Activated gamma-delta T cell (primary cell): ENCODE measurements around the gene HEXIM2.

Experiments
- DNase-seq: peaks from one replicate; lab custom pipeline; 2025; lab: John Stamatoyannopoulos, UW

Gene HEXIM2

DNA sequence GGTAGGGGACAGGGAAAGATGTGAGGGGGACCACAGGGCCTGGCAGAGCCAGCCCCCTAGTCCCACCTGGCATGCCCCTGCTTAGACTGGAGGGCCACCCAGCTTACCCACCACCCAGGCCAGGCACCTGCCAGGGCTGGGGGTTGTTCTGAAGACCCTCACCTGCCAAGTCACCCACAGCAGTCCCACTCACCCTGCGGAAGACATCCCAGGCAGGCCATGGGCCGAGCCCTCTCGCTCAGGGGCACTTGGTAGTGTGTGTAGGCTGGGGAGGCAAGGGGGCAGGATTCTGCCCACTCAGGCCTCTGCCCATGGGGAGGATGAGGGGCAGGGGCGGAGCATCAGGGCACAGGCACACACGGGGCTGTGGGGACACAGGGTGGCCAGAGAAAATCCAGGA is 33.3 kb upstream of the HEXIM2 start:
- DNase-seq = no peak

DNA sequence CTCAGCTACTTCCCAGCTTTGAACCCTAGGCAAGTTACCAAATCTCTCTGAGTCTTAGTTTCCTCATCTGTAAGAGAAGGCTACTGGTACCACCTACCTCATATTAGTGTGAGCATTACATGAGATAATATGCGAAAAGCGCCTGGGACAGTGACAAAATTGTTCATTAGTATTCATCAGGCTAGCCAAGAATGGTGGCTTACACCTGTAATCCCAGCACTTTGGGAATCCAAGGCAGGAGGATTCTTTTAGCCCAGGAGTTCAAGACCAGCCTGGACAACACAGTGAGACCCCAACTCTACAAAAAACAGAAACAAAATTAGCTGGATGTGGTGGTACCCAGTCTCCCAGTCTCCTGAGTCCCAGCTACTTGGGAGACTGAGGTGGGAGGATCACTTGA is 32.7 kb upstream of the HEXIM2 start:
- DNase-seq = no peak

DNA sequence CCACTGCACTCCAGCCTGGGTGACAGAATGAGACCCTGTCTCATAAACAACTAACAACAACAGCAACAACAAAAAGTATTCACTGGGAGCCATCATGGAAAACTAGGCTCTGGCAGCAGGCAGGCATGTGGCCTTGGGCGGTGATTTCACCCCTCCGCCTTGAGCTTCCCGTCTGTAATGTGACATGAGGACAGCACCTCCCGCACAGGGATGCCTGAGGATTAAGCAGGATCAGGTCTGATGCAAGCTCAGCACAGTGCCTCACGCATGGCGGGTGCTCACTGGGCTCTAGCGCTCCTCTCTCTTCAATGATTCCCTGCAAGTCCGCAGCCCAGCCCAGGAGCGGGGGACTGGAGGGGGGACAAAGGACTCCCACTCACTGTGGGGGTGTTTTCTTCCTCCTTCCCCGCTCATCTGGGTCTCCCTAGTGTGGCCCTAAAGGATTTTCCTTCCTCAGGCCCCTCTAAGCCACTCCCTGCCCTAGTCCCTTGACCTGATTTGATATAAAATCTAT is 32.2 kb upstream of the HEXIM2 start:
- DNase-seq = no peak

DNA sequence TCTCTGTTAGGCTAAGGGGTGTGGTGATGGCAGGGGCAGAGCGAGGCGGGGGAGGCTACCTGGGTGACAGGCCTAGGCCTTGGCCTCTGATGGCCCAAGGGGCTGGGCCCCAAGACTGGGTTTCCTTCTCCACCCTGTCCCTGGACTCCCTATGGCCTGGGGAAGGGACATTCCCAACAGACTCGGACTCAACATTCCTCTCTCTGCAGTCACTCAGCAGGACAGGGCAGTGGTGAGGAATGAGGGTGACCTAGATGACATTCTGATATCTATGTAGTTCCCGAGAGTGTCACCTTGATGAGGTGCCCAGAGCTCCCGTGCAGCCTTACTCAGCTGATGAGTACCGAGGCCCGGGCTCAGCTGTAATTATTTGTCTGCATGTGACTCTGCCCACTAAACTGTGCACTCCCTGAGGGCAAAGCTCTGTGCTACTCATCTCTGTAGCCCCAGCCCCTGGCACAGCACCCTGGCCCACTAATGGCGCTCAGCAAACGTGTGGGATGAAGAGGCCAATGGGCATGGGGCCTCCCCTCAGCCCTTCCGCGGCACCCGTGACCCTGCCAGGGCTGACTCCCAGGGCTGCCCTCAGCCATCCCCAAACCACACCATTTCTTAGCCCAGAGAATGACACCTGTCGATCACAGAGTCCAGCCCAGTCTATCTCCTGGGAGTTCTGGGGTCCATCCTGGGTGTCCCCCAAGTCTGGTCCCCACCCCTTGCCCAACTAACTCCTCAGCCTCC is 31.6 kb upstream of the HEXIM2 start:
- DNase-seq = no peak

DNA sequence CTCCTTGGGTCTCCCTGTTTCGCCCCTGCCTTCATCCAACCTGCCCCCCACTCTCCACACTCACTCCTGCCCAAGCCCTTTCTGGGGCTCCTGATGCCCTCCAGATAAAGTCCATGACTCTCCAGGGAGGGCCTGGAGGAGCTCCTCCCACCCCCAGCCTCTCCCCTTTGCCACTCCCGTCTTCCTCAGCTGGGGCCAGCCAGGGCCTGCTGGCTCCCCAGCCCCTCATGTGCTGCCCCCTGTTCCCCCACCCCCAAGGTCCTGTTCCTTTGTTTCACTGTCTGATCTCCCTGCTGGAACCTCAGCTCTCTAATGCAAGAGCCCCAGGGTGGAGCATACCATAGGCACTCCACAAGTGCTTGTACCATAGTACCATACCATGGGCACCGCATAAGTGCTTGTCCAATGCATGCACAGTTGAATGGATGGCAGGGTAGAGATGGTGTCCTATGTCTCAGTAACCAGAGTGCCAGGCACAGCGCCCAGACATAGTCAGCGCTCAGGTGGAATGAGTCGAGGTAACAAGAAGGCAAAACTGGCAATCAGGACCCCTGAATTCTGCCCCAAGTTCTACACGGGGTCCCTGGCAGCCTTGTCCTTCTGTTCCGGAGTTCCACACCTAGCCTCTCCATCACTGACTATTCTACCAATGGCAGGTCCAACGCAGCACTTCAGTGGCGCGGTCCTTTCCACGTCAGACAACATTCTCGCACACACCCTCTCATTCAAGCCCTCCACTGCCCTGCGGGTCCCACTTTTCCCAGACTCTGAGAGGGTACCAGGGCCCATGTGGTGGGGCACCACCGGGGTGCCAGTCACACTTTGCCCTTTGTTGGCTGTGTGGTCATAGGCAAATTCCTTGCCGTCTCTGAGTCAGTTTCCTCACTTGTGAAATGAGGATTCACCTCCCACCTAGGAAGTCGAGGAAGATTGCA is 30.7 kb upstream of the HEXIM2 start:
- no peak for DNase-seq

DNA sequence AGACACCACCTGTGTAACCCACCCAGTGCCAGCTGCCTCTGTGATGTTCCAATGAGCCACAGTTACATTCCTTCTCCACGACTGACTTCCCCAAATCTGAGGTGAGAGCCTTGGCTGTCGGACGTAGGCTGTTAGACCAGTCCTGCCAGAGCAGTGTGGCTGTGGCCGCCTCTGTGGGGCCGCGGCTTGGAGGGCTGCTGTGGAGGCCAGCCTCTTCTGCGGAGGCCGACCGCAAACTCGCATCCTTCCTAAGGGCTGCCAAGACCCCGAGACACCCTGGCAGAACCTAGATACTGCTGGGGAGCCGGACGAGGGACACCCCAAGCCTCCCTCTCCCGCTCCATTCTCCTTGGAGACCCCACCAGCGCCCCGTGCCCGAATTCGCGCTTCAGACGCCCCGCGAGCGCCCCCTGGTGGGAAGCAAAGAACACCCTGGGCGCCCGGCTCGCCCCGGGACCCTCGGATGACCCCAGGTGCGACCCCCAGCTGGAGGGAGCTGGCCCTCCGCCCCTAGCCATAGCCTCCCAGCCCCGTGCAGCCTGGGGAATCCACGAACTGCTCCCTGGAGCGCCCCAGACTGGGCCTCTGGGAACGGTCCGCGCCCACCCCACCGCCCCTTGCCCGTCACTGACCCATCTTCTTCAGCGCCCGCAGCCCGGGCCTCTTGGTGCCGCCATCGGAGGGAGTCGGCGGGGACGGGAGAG is 29.9 kb upstream of the HEXIM2 start:
- DNase-seq = no peak

DNA sequence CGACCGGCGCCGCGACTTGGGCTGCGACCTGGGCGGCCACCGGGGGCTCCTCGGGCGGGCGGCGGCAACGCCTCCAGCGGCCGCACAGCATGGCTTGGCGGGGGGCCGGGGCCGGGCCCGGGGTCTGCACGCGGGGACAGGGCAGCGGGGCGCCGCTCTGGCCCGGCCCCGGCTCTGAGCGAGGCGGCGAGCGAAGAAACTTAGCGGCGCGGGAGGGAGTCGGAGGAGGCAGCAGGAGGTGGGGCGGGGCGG is 29.4 kb upstream of the HEXIM2 start, which contains the start of gene PLCD3:
PLCD3 (minus strand) TSS at position 196 of the 252 bp plus-strand sequence; CDS start at position 91, 105 bp downstream.
- DNase-seq = no peak

DNA sequence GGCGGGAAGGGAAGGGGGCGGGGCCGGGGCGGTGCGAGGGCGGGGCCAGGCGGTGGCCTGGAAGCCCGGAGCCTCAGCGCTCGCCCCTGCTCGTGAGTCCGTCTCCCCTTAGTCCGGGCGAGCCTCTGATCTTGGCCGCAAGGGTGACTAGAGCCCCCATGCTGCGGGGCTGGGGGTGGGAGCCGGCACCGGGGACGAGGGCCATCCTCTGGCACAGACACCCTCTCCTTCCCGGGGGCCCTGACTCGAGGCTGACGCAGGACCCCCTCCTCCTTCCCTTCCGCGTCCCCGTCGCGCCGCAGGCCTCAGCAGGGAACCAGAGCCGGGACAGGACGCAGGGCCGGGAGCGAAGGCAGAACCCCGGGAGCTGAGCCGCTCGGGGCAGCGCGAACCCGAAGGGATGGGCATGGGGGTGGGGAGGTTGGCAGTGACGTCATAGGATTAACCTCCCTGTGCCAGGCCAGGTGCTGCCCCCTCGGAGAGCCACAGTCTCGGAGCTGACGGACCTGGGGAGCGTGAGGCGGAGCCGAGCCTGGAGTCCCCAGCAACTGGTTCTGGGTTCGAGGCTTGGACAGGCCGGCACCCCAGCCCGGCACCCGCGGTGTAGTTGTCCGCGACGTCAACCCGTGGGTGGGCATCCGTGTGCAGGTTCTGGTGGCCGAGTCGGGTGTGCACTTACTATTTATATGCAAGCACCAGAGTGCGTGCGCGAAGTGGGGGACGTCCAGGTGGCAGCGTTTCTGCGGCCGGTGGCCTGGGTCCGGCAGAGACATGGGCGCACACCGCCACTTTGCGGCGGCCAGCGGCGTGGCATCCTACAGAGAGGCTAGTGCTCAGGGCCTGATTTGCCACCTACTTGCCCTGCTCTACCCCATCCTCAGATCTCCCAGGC is 28.9 kb upstream of the HEXIM2 start:
- DNase-seq = peak; percentile 51

DNA sequence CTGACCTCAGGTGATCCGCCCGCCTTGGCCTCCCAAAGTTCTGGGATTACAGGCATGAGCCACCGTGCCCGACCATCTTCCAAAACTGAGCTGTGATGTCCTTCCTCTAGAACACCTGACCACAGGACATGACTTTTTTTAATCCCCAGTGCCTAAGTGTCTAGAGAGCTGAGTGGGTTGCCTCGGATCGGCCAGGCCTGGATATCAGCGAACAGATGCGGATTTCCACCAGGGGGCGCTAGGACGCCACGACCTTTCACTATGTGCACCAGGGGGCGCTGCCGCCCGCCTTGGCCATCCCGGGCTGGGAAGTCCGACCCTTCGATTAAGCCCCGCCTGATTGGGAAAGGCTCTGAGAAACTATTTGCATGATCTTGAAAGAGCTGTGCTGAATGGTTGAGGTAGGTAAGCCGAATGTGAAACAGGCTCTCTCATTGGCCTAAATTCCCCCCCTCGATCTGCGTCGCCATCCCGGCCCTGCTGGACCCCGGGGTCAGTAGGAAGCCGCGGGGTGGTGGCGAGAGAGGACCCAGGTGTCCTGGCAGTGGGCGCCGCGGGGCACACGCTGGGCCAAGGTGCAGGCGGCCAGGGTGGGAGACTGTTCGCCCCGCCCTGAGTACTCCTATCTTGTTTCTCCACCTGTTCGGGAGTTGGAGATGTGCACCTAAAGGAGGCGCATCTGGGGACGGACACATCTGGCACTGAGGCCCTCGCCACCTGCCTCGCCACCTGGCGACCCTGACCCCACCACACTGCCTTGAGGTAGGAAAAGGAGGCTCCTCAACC is 26.3 kb upstream of the HEXIM2 start, which contains the start of gene ACBD4:
ACBD4 (plus strand) TSS at position 496 of the 786 bp plus-strand sequence. CDS start 458 bp downstream, outside the sequence.
- peak; percentile 83 for DNase-seq

DNA sequence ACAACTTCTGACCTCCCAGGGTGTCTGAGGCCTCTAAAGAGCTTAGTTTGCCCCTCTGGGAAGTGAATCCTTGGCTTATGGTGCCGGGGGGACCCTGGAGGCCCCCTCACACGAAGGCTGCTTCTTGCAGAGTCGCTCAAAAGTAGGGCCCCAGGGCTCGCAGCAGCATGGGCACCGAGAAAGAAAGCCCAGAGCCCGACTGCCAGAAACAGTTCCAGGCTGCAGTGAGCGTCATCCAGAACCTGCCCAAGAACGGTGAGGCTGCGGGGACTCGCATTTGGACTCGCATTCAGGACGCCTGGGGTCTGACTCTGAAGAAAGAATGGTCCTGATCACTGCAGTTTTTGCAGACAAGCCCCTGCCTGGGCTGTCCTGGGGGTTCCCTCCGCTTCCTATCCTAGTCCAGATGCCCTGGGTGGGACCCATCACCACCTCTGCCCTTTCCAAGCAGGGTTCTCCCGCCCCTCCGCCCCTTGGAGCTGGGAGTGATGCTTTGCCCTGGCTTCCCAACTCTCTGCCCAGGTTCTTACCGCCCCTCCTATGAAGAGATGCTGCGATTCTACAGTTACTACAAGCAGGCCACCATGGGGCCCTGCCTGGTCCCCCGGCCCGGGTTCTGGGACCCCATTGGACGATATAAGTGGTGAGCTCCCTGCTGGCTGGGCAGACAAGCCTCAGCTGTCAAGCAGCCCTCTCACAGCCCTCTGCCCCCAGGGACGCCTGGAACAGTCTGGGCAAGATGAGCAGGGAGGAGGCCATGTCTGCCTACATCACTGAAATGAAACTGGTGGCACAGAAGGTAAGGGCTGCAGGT is 25.5 kb upstream of the HEXIM2 start:
- no peak for DNase-seq

DNA sequence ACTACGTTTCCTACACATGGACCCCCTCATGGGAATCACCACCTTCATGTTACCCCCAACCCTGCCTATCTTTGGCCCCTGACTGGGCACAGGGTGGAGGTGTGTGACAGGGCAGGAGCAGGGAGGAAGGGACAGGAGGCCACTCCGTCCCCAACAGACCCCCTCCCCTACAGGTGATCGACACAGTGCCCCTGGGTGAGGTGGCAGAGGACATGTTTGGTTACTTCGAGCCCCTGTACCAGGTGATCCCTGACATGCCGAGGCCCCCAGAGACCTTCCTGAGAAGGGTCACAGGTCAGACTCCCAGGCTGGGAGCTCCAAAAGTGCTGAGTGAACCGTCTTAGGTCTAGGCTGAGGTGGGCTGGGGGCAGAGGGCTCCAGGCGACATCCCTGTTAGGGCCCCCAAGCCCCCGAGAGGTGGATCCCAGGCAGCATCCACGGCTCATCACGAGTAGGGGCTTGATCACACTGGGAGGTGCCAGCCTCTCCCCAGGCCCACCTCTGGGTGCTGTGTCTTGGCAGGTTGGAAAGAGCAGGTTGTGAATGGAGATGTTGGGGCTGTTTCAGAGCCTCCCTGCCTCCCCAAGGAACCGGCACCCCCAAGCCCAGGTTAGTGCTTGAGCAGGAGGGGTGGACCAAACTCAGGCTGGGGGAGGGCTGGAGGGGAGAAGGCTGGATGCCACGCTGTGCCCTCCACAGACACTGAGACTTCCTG is 24.7 kb upstream of the HEXIM2 start:
- DNase-seq = no peak

DNA sequence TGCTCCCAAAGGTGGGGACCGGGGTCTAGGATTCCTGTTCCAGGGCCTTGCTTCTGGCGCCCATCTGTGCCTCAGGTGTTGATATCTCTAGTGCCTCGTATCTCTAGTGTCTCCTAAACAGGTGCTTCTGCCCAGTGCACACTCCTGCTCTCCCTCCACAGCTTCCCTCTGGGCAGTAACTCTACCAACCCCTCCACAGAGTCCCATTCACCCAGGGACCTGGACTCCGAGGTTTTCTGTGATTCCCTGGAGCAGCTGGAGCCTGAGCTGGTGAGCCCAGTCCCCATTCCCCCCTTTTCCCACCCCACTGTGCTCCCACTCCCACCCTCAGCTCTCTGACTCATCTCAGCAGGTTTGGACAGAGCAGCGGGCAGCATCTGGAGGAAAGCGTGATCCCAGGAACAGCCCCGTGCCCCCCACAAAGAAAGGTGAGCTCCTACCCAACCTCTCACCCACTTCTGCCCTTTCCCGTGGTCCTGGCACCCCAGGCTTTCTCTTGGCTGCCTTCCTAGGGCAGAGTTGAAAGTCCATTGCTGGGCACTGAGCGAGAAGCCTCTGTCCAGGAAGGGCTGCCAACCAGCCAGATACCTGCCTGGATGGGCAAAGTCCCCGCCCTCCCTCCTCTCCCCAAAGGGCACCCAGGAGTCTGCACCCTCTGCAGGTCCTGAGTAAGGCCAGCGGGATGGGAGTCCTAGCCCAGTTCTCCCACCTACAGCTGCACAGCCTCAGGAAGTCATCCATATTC is 23.9 kb upstream of the HEXIM2 start:
- no peak for DNase-seq

DNA sequence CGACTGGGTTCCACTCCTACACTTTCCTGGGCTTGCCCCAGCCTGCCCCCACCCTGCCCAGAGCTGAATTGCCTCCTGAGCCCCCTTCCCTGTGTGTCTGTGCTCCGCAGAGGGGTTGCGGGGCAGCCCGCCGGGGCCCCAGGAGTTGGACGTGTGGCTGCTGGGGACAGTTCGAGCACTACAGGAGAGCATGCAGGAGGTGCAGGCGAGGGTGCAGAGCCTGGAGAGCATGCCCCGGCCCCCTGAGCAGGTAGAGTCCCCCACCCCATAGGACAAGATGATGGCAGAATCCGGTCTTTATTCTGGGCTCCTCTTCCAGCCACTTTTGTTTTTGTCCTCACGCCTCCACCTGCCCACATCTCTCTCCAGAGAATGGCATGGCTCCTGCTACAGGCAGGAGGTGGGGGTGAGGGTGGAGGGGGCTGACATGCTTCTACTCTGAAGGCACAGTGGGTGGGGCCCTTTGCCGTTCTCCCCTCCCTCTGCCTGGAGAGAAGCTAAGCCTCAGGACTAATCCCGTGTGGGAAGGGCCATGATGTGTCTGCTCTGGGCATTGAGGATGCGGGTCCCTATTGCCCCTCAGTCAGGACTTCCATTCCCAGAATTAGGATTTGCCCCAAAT is 22.7 kb upstream of the HEXIM2 start:
- DNase-seq = no peak

DNA sequence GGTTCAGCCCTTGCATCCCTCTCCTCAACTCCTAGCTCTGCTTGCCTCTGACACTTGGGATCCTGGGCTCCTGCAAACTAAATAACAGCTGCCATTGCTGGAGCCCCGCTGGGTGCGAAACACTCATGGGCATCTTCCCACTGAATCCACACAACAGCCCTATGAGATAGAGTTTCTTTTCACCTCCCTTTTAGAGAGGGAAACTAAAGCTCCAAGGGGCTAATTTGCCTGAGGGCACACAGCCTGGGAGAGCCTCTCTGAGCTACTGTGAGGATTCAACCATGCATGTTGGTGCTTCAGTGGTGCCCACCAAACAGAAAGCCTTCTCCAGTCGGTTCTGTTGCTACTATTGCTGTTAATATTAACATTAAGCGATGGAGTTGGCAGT is 22.1 kb upstream of the HEXIM2 start:
- DNase-seq = no peak

DNA sequence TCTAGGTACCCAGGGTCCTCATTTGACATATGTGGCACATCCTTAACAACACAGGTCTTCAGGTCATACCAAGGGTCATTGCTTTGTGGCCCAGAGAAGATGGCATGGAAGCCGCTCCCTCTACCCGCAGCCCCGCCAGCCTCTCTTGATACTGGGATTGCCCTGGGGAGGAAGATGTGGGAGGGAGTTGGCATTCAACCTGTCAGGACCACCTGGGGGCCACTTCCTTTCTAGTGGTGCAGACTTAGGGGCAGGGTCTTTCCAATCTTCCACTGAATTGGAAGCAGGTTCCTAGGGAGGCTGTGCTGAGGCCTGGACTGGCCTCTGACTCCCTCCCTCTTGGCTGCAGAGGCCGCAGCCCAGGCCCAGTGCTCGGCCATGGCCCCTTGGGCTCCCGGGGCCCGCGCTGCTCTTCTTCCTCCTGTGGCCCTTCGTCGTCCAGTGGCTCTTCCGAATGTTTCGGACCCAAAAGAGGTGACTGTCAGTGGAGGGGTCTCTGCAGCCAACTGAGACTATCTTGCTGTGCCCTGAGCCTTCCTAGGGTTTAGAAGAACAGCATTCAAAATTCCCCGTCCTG is 18.5 kb upstream of the HEXIM2 start:
- DNase-seq = no peak

DNA sequence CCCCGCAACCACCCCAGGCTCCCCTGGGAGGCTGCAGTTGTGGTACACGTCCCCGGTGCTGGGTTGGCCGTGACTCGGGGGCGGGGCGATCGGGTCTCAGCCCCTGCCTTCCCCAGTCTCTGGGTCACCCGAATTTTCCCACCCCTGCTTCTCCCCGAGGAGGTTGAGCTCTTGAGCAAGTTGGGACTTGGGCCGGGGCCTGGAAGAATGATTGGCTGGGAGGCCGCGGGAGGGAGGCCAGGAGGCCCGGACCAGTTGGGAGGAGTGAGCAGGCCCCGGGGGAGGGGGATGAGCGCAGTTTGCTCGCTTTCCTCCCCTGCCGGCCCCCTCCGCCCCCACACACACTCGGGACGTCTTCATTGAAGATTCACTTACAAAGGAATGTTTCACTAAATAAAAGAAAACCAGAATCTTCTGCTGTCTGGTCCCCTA is 17.9 kb upstream of the HEXIM2 start:
- DNase-seq = no peak
